DND-41 (cell line): ENCODE measurements around the gene SNTA1.

Source experiments
- ATAC-seq: fragments of 200-7000 bp; cut with Tn5 transposase; 3 replicates; pipeline ENCODE4 v1.9.1; 2021; ENCODE audit warnings: low read depth; ENCODE audit not compliant: insufficient read depth
- DNase-seq: peaks from one replicate; pipeline ENCODE4 v3.0.0-alpha.2; 2020
- H2AFZ ChIP-seq: 2 replicates; pipeline ENCODE4 v1.6.0; 2012; ENCODE audit warnings: low read depth, low read length
- H3K27ac ChIP-seq: 2 replicates; pipeline ENCODE4 v1.5.1; 2012; ENCODE audit warnings: low read length, inconsistent platforms
- H3K27me3 ChIP-seq: fragments of 200-600 bp; sonication (generic); 2 replicates; pipeline ENCODE4 v1.6.0; 2012; ENCODE audit warnings: low read length, mild to moderate bottlenecking, inconsistent platforms; ENCODE audit not compliant: insufficient read depth, poor library complexity
- H3K36me3 ChIP-seq: 2 replicates; pipeline ENCODE4 v1.5.1; 2012; ENCODE audit warnings: low read length, inconsistent platforms; ENCODE audit not compliant: insufficient read depth
- H3K4me1 ChIP-seq: 2 replicates; pipeline ENCODE4 v1.5.1; 2012; ENCODE audit warnings: mild to moderate bottlenecking, low read length; ENCODE audit not compliant: insufficient read depth
- H3K4me2 ChIP-seq: 2 replicates; pipeline ENCODE4 v1.6.0; 2012; ENCODE audit warnings: mild to moderate bottlenecking, moderate library complexity, low read length, inconsistent platforms; ENCODE audit not compliant: insufficient read depth
- H3K4me3 ChIP-seq, 2 experiments: fragments of 200-600 bp in 1 of 2; shearing (Covaris generic) in 1 of 2; 2 replicates each; pipeline ENCODE4 v1.5.1; 2012 to 2016; ENCODE audit warnings: inconsistent platforms in 2 of 2, low read length in 2 of 2, mild to moderate bottlenecking in 2 of 2, low read depth in 1 of 2, moderate library complexity in 1 of 2
- H3K79me2 ChIP-seq: 2 replicates; pipeline ENCODE4 v1.6.0; 2012; ENCODE audit warnings: low read length, inconsistent platforms; ENCODE audit not compliant: insufficient read depth
- H3K9ac ChIP-seq: 2 replicates; pipeline ENCODE4 v1.6.0; 2012; ENCODE audit warnings: low read depth, mild to moderate bottlenecking, inconsistent platforms, low read length, moderate library complexity
- H3K9me3 ChIP-seq: 2 replicates; pipeline ENCODE4 v1.5.1; 2012; ENCODE audit warnings: low read length, moderate library complexity, mild to moderate bottlenecking, inconsistent platforms; ENCODE audit not compliant: insufficient read depth, severe bottlenecking
- H4K20me1 ChIP-seq: 2 replicates; pipeline ENCODE4 v1.6.0; 2012; ENCODE audit warnings: low read length; ENCODE audit not compliant: insufficient read depth
- CTCF ChIP-seq: IDR thresholded peaks from 2 replicates; pipeline ENCODE4 v1.5.1; 2012; ENCODE audit warnings: borderline replicate concordance, low read length, moderate library complexity, mild to moderate bottlenecking; ENCODE audit not compliant: poor library complexity, severe bottlenecking; ENCODE audit errors: extremely low read depth
- EZH2 ChIP-seq: IDR thresholded peaks from 3 replicates; pipeline ENCODE4 v1.6.1; 2012; ENCODE audit warnings: borderline replicate concordance, low read depth, mild to moderate bottlenecking, moderate library complexity, low read length, inconsistent platforms; ENCODE audit not compliant: severe bottlenecking

SNTA1 gene

GRCh38 chr20:33408313-33408712, 35.2 kb downstream of the SNTA1 start:
- no peak for ATAC-seq
- DNase-seq = no peak
- H3K36me3 ChIP-seq = peaks cover 58% of the 10 kb centered on the region

GRCh38 chr20:33407796-33408195, 35.8 kb downstream of the SNTA1 start:
- peaks cover 23% of the 10 kb centered on the region for H4K20me1 ChIP-seq
- peaks cover 58% of the 10 kb centered on the region for H3K36me3 ChIP-seq
- TF ChIP-seq CTCF = no peak
- TF ChIP-seq EZH2 = no peak
- H3K4me3 ChIP-seq = no peak overlapping the region
- DNase-seq (no peak), ATAC-seq (no peak)
- no peak overlapping the region for H3K9ac ChIP-seq
- H3K27me3 ChIP-seq = no peaks in the 10 kb centered on the region
- H3K4me1 ChIP-seq = peaks cover 8% of the 10 kb centered on the region
- H3K4me2 ChIP-seq = no peak overlapping the region
- H2AFZ ChIP-seq = no peak overlapping the region
- peaks cover 28% of the 10 kb centered on the region for H3K79me2 ChIP-seq
- no peak overlapping the region for H3K27ac ChIP-seq
- no peaks in the 10 kb centered on the region for H3K9me3 ChIP-seq

More at GRCh38 chr20:33408313-33408712, 35.2 kb downstream of the SNTA1 start:
- Histone ChIP-seq H3K4me2 (no peak overlapping the region), H3K4me1 (peaks cover 7% of the 10 kb centered on the region; the same call in 1 of the 2 replicates), H3K4me3 (no peak overlapping the region), H3K9me3 (no peaks in the 10 kb centered on the region), H2AFZ (no peak overlapping the region), H3K27me3 (no peaks in the 10 kb centered on the region), H3K79me2 (peaks cover 26% of the 10 kb centered on the region), H4K20me1 (peaks cover 23% of the 10 kb centered on the region), H3K9ac (no peak overlapping the region), H3K27ac (no peak overlapping the region)
- TF ChIP-seq CTCF (no peak), EZH2 (no peak)

GRCh38 chr20:33407251-33407650, 36.3 kb downstream of the SNTA1 start:
- Histone ChIP-seq H3K9ac (no peak overlapping the region), H3K27ac (no peak overlapping the region), H3K27me3 (no peaks in the 10 kb centered on the region), H3K4me1 (peaks cover 14% of the 10 kb centered on the region), H3K4me2 (no peak overlapping the region), H3K4me3 (no peak overlapping the region), H3K36me3 (peaks cover 52% of the 10 kb centered on the region), H3K9me3 (no peaks in the 10 kb centered on the region), H4K20me1 (peaks cover 19% of the 10 kb centered on the region; the same call in 1 of the 2 replicates), H2AFZ (no peak overlapping the region), H3K79me2 (peaks cover 33% of the 10 kb centered on the region)
- TF ChIP-seq CTCF (no peak), EZH2 (no peak)
- no peak for DNase-seq
- no peak for ATAC-seq

GRCh38 chr20:33404281-33404680, 39.3 kb downstream of the SNTA1 start:
- H3K27me3 ChIP-seq = no peaks in the 10 kb centered on the region
- no peak for ATAC-seq
- peaks cover 32% of the 10 kb centered on the region for H3K36me3 ChIP-seq
- no peak overlapping the region for H2AFZ ChIP-seq
- no peaks in the 10 kb centered on the region for H3K9me3 ChIP-seq
- TF ChIP-seq EZH2 (no peak), CTCF (no peak)
- H3K9ac ChIP-seq = no peak overlapping the region
- peaks cover 35% of the 10 kb centered on the region for H3K4me1 ChIP-seq
- no peak overlapping the region for H3K4me2 ChIP-seq
- H3K79me2 ChIP-seq = peaks cover 61% of the 10 kb centered on the region
- no peak overlapping the region for H3K27ac ChIP-seq
- no peak for DNase-seq
- peaks cover 25% of the 10 kb centered on the region for H4K20me1 ChIP-seq
- H3K4me3 ChIP-seq = no peak overlapping the region
